GM12864 (cell line): Measurements from ENCODE around the gene KLHL35.

ENCODE experiments used
- DNase-seq: peaks from one replicate; pipeline ENCODE4 v3.0.0-alpha.2; 2011; ENCODE audit warnings: low read depth
- H3K4me3 ChIP-seq: 2 replicates; pipeline ENCODE4 v1.5.1; 2011; ENCODE audit warnings: mild to moderate bottlenecking, low read depth, low read length, control low read depth
- CTCF ChIP-seq: IDR thresholded peaks from 2 replicates; pipeline ENCODE4 v1.5.1; 2011; ENCODE audit warnings: low read depth, mild to moderate bottlenecking, moderate library complexity, low read length, control low read depth, inconsistent platforms; ENCODE audit errors: missing control alignments

Gene KLHL35

GRCh38 chr11:75434886-75435570, 2.0 kb upstream of the KLHL35 start:
- no peak overlapping the region for H3K4me3 ChIP-seq
- DNase-seq = no peak
- TF ChIP-seq CTCF = no peak

GRCh38 chr11:75434051-75434450, 1.0 kb upstream of the KLHL35 start:
- DNase-seq = no peak

GRCh38 chr11:75433443-75433842, 440 bp upstream of the KLHL35 start:
- no peak for TF ChIP-seq CTCF
- no peak overlapping the region for H3K4me3 ChIP-seq
- DNase-seq = no peak

More at GRCh38 chr11:75434051-75434450, 1.0 kb upstream of the KLHL35 start:
- TF ChIP-seq CTCF = no peak
- H3K4me3 ChIP-seq = no peak overlapping the region

GRCh38 chr11:75431533-75432525, 1.2 kb downstream of the KLHL35 start:
- no peak overlapping the region for H3K4me3 ChIP-seq
- TF ChIP-seq CTCF = no peak
- no peak for DNase-seq

GRCh38 chr11:75430714-75431532, 2.1 kb downstream of the KLHL35 start:
- no peak for DNase-seq
- H3K4me3 ChIP-seq = peak overlapping the region; percentile 46
- TF ChIP-seq CTCF = no peak

GRCh38 chr11:75429902-75430713, 2.9 kb downstream of the KLHL35 start:
- DNase-seq = no peak
- TF ChIP-seq CTCF = no peak
- H3K4me3 ChIP-seq = peak overlapping the region; percentile 46
